ENCODE measurements around the gene ZNF394. TPM values are rescaled to one million over a fixed set of nuclear protein-coding genes. Genes with fewer than 3 reads are reported as not detected.

The ZNF394 gene
- total and polyA plus RNA-seq, 4 donors: 5.5 to 18.3 (median 12.1) TPM

DNA sequence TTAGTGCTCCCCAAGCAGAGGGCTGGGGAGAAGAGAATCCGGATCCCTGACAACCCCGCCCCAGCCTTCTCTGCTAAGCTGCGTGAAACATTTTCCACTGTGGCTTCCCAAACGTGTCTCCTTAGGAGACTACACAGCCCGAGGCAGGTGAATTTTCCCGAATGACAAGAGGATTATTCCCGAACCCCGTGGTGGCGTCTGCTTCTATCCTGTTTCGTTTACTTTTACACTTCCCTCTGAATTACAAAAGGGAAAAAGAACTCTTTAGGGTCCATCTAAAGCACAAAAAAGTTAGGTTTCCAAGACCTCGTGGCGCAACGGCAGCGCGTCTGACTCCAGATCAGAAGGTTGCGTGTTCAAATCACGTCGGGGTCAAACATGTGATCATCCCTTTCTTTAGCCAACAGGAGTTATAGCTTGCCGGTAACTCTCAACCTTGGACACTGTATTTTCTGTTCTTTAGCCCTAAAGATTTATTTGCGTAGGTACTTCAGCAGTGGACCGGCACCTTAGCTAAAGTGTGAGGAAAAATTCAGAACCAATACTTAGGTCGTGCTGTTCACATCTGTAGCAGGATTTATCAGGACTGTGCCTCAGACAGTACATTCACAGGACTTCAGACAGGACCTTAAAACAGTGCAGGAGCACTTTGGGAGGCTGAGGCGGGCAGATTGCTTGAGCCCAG lies 30.6 kb downstream of the ZNF394 start:
- 42% methylated on average over 23 of the region's 23 CpGs for WGBS
- peaks cover 6 to 30% (median 17%) of the 10 kb centered on the region in 4 donors for H3K4me1 ChIP-seq (ENCODE audit: control insufficient read depth in 4 of 4, insufficient read depth in 4 of 4, low read length in 3 of 4)

More for the DNA sequence above, 30.6 kb downstream of the ZNF394 start:
- Histone ChIP-seq H3K27me3 (ENCODE audit: control insufficient read depth in 4 of 4, insufficient read depth in 4 of 4, low read length in 3 of 4) (no peaks in the 10 kb centered on the region), H3K9me3 (ENCODE audit: control insufficient read depth in 4 of 4, low read length in 3 of 4) (no peaks in the 10 kb centered on the region), H3K27ac (ENCODE audit: low read depth in 1 of 2, low read length in 2 of 2) (no peak overlapping the region), H3K36me3 (ENCODE audit: control insufficient read depth in 4 of 4, insufficient read depth in 3 of 4, low read depth in 1 of 4, low read length in 3 of 4) (no peaks in the 10 kb centered on the region), H3K4me3 (ENCODE audit: low read depth in 1 of 3, low read length in 3 of 3) (no peak overlapping the region), H3K9ac (ENCODE audit: low read depth in 1 of 2, low read length in 2 of 2) (no peak overlapping the region)
- TF ChIP-seq SP1 (IDR thresholded peaks at IDR 0.05): no peak
- no peak for TF ChIP-seq NR2F2 (IDR thresholded peaks at IDR 0.05)
- no peak for TF ChIP-seq YY1 (IDR thresholded peaks at IDR 0.05)
- TF ChIP-seq, protein P1, sequence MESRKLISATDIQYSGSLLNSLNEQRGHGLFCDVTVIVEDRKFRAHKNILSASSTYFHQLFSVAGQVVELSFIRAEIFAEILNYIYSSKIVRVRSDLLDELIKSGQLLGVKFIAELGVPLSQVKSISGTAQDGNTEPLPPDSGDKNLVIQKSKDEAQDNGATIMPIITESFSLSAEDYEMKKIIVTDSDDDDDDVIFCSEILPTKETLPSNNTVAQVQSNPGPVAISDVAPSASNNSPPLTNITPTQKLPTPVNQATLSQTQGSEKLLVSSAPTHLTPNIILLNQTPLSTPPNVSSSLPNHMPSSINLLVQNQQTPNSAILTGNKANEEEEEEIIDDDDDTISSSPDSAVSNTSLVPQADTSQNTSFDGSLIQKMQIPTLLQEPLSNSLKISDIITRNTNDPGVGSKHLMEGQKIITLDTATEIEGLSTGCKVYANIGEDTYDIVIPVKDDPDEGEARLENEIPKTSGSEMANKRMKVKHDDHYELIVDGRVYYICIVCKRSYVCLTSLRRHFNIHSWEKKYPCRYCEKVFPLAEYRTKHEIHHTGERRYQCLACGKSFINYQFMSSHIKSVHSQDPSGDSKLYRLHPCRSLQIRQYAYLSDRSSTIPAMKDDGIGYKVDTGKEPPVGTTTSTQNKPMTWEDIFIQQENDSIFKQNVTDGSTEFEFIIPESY (IDR thresholded peaks at IDR 0.05): no peak
- TF ChIP-seq, protein P2, sequence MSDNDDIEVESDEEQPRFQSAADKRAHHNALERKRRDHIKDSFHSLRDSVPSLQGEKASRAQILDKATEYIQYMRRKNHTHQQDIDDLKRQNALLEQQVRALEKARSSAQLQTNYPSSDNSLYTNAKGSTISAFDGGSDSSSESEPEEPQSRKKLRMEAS (IDR thresholded peaks at IDR 0.05): no peak
- no peak for TF ChIP-seq FOXA1 (IDR thresholded peaks at IDR 0.05)
- no peak for TF ChIP-seq JUND (IDR thresholded peaks at IDR 0.05)
- TF ChIP-seq, protein P3, sequence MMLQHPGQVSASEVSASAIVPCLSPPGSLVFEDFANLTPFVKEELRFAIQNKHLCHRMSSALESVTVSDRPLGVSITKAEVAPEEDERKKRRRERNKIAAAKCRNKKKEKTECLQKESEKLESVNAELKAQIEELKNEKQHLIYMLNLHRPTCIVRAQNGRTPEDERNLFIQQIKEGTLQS (IDR thresholded peaks at IDR 0.05): no peak
- TF ChIP-seq, protein P4, sequence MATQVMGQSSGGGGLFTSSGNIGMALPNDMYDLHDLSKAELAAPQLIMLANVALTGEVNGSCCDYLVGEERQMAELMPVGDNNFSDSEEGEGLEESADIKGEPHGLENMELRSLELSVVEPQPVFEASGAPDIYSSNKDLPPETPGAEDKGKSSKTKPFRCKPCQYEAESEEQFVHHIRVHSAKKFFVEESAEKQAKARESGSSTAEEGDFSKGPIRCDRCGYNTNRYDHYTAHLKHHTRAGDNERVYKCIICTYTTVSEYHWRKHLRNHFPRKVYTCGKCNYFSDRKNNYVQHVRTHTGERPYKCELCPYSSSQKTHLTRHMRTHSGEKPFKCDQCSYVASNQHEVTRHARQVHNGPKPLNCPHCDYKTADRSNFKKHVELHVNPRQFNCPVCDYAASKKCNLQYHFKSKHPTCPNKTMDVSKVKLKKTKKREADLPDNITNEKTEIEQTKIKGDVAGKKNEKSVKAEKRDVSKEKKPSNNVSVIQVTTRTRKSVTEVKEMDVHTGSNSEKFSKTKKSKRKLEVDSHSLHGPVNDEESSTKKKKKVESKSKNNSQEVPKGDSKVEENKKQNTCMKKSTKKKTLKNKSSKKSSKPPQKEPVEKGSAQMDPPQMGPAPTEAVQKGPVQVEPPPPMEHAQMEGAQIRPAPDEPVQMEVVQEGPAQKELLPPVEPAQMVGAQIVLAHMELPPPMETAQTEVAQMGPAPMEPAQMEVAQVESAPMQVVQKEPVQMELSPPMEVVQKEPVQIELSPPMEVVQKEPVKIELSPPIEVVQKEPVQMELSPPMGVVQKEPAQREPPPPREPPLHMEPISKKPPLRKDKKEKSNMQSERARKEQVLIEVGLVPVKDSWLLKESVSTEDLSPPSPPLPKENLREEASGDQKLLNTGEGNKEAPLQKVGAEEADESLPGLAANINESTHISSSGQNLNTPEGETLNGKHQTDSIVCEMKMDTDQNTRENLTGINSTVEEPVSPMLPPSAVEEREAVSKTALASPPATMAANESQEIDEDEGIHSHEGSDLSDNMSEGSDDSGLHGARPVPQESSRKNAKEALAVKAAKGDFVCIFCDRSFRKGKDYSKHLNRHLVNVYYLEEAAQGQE (IDR thresholded peaks at IDR 0.05): no peak
- TF ChIP-seq RAD21 (IDR thresholded peaks at IDR 0.05): no peak
- TF ChIP-seq, protein P5, sequence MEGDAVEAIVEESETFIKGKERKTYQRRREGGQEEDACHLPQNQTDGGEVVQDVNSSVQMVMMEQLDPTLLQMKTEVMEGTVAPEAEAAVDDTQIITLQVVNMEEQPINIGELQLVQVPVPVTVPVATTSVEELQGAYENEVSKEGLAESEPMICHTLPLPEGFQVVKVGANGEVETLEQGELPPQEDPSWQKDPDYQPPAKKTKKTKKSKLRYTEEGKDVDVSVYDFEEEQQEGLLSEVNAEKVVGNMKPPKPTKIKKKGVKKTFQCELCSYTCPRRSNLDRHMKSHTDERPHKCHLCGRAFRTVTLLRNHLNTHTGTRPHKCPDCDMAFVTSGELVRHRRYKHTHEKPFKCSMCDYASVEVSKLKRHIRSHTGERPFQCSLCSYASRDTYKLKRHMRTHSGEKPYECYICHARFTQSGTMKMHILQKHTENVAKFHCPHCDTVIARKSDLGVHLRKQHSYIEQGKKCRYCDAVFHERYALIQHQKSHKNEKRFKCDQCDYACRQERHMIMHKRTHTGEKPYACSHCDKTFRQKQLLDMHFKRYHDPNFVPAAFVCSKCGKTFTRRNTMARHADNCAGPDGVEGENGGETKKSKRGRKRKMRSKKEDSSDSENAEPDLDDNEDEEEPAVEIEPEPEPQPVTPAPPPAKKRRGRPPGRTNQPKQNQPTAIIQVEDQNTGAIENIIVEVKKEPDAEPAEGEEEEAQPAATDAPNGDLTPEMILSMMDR (IDR thresholded peaks at IDR 0.05; ENCODE audit: low read depth, low read length, missing input control): no peak
- TF ChIP-seq FOXA2 (IDR thresholded peaks at IDR 0.05): no peak
- no peak for TF ChIP-seq HNF4G (IDR thresholded peaks at IDR 0.05)
- no peak for DNase-seq (ENCODE audit: low spot score)
